Measurements from ENCODE around the gene CLDN5.

Gene CLDN5, protein sequence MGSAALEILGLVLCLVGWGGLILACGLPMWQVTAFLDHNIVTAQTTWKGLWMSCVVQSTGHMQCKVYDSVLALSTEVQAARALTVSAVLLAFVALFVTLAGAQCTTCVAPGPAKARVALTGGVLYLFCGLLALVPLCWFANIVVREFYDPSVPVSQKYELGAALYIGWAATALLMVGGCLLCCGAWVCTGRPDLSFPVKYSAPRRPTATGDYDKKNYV

DNA sequence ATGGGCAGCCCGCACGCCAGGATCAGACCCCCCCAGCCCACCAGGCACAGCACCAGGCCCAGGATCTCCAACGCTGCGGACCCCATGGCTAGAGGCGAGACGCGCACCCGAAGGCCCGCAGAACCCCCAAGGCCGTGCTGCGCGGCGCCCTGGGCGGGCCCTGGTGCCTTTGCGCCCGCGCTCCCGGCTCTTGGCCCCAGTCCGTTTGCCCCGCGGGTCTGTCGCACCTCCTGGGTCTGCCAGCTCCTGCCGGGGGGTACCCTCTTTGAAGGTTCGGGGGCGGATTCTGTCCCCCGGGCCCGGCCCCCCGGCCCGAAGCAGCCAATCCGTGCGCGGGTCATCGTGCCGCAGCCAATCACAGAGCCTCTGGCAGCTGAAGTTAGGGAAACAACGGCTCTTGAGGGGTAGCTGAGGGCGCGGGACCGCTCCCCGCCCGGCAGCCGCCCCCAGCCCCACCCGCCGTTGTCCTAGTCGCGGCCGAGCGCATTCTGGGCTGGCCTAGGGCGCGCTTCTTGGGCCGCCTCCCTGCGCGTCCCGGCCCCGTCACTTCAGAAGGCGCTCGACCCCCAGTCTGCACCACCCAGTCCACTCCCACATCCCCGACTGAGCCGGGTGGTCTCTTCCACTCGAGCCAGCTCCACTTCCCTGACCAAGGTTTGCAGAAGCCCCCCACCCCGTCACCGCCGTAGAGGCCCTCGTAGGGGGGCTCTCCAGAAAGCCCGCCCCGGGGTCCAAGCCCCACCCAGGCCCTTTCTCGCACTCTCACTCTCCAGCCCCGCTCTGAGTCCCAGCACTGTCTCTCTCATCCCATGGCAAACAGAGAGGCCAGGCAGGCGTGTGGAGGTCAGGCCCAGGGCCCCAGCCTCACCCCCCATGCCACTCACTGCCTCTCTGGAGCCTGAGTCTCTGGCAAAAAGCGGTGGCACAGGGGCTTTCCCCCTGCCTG lies at the start of gene CLDN5:
CLDN5 (minus strand) TSS at position 241 of the 946 bp plus-strand sequence; CDS start at position 86, 155 bp downstream.
- H4K20me1 ChIP-seq (ENCODE audit: insufficient read depth, low read length) = peaks cover 13% of the 10 kb centered on the region
- H3K27ac ChIP-seq (ENCODE audit: low read length) = no peak within 1 kb of the TSS
- ATAC-seq (ENCODE audit: insufficient read depth, low read depth) = peak; percentile 8; the same call in 1 of the 3 replicates
- no peak within 1 kb of the TSS for H3K9ac ChIP-seq (ENCODE audit: low read depth, low read length)
- no peaks in the 10 kb centered on the region for H3K4me1 ChIP-seq (ENCODE audit: insufficient read depth, low read length)
- no peaks in the 10 kb centered on the region for H3K79me2 ChIP-seq (ENCODE audit: insufficient read depth, low read length)
- DNase-seq = no peak
- H3K4me3 ChIP-seq (ENCODE audit: low read depth in 1 of 2, low read length in 2 of 2) = no peak within 1 kb of the TSS
- TF ChIP-seq, protein P1, sequence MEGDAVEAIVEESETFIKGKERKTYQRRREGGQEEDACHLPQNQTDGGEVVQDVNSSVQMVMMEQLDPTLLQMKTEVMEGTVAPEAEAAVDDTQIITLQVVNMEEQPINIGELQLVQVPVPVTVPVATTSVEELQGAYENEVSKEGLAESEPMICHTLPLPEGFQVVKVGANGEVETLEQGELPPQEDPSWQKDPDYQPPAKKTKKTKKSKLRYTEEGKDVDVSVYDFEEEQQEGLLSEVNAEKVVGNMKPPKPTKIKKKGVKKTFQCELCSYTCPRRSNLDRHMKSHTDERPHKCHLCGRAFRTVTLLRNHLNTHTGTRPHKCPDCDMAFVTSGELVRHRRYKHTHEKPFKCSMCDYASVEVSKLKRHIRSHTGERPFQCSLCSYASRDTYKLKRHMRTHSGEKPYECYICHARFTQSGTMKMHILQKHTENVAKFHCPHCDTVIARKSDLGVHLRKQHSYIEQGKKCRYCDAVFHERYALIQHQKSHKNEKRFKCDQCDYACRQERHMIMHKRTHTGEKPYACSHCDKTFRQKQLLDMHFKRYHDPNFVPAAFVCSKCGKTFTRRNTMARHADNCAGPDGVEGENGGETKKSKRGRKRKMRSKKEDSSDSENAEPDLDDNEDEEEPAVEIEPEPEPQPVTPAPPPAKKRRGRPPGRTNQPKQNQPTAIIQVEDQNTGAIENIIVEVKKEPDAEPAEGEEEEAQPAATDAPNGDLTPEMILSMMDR (IDR thresholded peaks at IDR 0.05; ENCODE audit: borderline replicate concordance, extremely low read depth, low read length, poor library complexity, severe bottlenecking) = no peak
- H3K4me2 ChIP-seq (ENCODE audit: insufficient read depth, low read length) = no peak within 1 kb of the TSS
- no peaks in the 10 kb centered on the region for H3K9me3 ChIP-seq (ENCODE audit: insufficient read depth, low read length, severe bottlenecking)
- peaks cover 39% of the 10 kb centered on the region for H3K36me3 ChIP-seq (ENCODE audit: insufficient read depth, low read length)
- no peak within 1 kb of the TSS for H2AFZ ChIP-seq (ENCODE audit: low read depth, low read length)
- no peaks in the 10 kb centered on the region for H3K27me3 ChIP-seq (ENCODE audit: insufficient read depth, low read length, poor library complexity)

- ATAC-seq (ENCODE audit: insufficient read depth, low read depth) (no peak), DNase-seq (no peak)
- Histone ChIP-seq H3K4me1 (ENCODE audit: insufficient read depth, low read length) (no peaks in the 10 kb centered on the region), H3K4me3 (ENCODE audit: low read depth in 1 of 2, low read length in 2 of 2) (no peak overlapping the region), H3K27me3 (ENCODE audit: insufficient read depth, low read length, poor library complexity) (peaks cover 6% of the 10 kb centered on the region), H3K4me2 (ENCODE audit: insufficient read depth, low read length) (no peak overlapping the region), H3K9ac (ENCODE audit: low read depth, low read length) (no peak overlapping the region), H3K27ac (ENCODE audit: low read length) (no peak overlapping the region), H3K79me2 (ENCODE audit: insufficient read depth, low read length) (no peaks in the 10 kb centered on the region), H2AFZ (ENCODE audit: low read depth, low read length) (no peak overlapping the region), H3K36me3 (ENCODE audit: insufficient read depth, low read length) (no peaks in the 10 kb centered on the region), H4K20me1 (ENCODE audit: insufficient read depth, low read length) (no peaks in the 10 kb centered on the region), H3K9me3 (ENCODE audit: insufficient read depth, low read length, severe bottlenecking) (no peaks in the 10 kb centered on the region)
- TF ChIP-seq, protein P1 (IDR thresholded peaks at IDR 0.05; ENCODE audit: borderline replicate concordance, extremely low read depth, low read length, poor library complexity, severe bottlenecking) = no peak
- no peak for TF ChIP-seq EZH2 (IDR thresholded peaks at IDR 0.05; ENCODE audit: borderline replicate concordance, low read depth, low read length, severe bottlenecking)
Observed at GRCh38 chr22:19571995-19572394, 47.8 kb upstream of the CLDN5 start.

DNA sequence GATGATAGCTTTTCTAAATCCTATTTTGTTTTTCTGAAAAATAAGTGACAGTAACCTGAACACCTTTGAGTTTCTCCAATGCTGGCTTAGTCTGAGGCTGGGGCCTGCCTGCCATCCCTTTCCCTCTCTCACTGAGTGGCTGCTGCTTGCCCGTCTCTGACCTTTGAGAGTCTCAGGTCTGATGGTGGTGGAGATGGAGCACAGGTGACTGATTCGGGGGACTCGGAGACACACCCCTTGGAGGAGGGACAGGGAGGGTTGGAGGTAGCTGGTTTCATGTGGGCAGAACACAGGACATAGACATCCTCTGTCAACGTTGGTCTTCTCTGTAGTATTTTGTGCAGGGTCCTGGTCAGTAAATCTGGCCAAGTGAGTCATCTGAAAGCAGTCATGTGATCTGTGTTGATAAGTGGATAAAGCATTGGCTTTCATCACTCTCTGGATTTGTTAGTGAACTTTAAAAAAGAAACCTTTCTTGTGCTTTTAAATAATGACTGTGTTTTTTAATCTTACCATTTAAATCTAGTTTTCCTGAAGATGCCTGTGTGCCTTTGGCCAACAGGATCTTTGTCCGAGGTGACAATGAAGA lies 47.1 kb upstream of the CLDN5 start:
- Histone ChIP-seq H3K4me3 (ENCODE audit: low read depth in 1 of 2, low read length in 2 of 2) (no peak overlapping the region), H4K20me1 (ENCODE audit: insufficient read depth, low read length) (no peaks in the 10 kb centered on the region), H3K79me2 (ENCODE audit: insufficient read depth, low read length) (no peaks in the 10 kb centered on the region), H3K36me3 (ENCODE audit: insufficient read depth, low read length) (no peaks in the 10 kb centered on the region), H3K9me3 (ENCODE audit: insufficient read depth, low read length, severe bottlenecking) (no peaks in the 10 kb centered on the region), H3K9ac (ENCODE audit: low read depth, low read length) (no peak overlapping the region), H3K27ac (ENCODE audit: low read length) (no peak overlapping the region), H3K4me2 (ENCODE audit: insufficient read depth, low read length) (no peak overlapping the region), H2AFZ (ENCODE audit: low read depth, low read length) (no peak overlapping the region), H3K27me3 (ENCODE audit: insufficient read depth, low read length, poor library complexity) (peaks cover 6% of the 10 kb centered on the region), H3K4me1 (ENCODE audit: insufficient read depth, low read length) (no peaks in the 10 kb centered on the region)
- ATAC-seq (ENCODE audit: insufficient read depth, low read depth) = no peak
- TF ChIP-seq, protein P1 (IDR thresholded peaks at IDR 0.05; ENCODE audit: borderline replicate concordance, extremely low read depth, low read length, poor library complexity, severe bottlenecking) = no peak
- no peak for TF ChIP-seq EZH2 (IDR thresholded peaks at IDR 0.05; ENCODE audit: borderline replicate concordance, low read depth, low read length, severe bottlenecking)
- no peak for DNase-seq

Data from DND-41 (cell line).